Dendritic cell treated with granulocyte-macrophage colony-stimulating factor and Interleukin-4, amounts not matched to agents 40 ng/mL and 50 ng/mL, for 4 days (primary cell): ENCODE measurements around the gene E2F1.
A peak's percentile ranks its signal among the peaks of the same experiment; 100 is the strongest.

Source experiments
- H3K27ac Mint-ChIP-seq: one replicate; pipeline ENCODE4 v1.8.0; 2022; ENCODE audit warnings: mild to moderate bottlenecking, mixed read lengths
- H3K27me3 Mint-ChIP-seq: one replicate; pipeline ENCODE4 v1.8.0; 2022; ENCODE audit warnings: mild to moderate bottlenecking, mixed read lengths
- H3K36me3 Mint-ChIP-seq: one replicate; pipeline ENCODE4 v1.8.0; 2022; ENCODE audit warnings: low read depth, mixed read lengths
- H3K4me1 Mint-ChIP-seq: one replicate; pipeline ENCODE4 v1.8.0; 2022; ENCODE audit warnings: low read depth, mixed read lengths
- H3K4me3 Mint-ChIP-seq: one replicate; pipeline ENCODE4 v1.8.0; 2022; ENCODE audit warnings: mild to moderate bottlenecking, moderate library complexity, mixed read lengths
- H3K9me3 Mint-ChIP-seq: one replicate; pipeline ENCODE4 v1.8.0; 2022; ENCODE audit warnings: mixed read lengths
- intact Hi-C: fragments of 100-400 bp; cut with micrococcal nuclease; formaldehyde crosslinking; loops from one replicate; pipeline ENCODE4 v1.15.0; 2022

E2F1 gene

GRCh38 chr20:33687370-33687915 lies 1.3 kb upstream of the E2F1 start:
- Mint-ChIP-seq H3K36me3 (no peaks in the 10 kb centered on the region), H3K27ac (peak overlapping the region; percentile 79), H3K4me1 (peaks cover 31% of the 10 kb centered on the region), H3K27me3 (no peaks in the 10 kb centered on the region), H3K9me3 (no peaks in the 10 kb centered on the region), H3K4me3 (peak overlapping the region; percentile 75)
- intact Hi-C loops, result loop anchor here (2.0 to 5.0 kb wide), 2 partner anchors 33 to 45 kb away; partner anchors contain the start of genes PXMP4 and ZNF341

GRCh38 chr20:33686984-33687366 lies 790 bp upstream of the E2F1 start:
- Mint-ChIP-seq H3K9me3 (no peaks in the 10 kb centered on the region), H3K4me1 (peaks cover 31% of the 10 kb centered on the region), H3K4me3 (peak overlapping the region; percentile 75), H3K36me3 (no peaks in the 10 kb centered on the region), H3K27ac (peak overlapping the region; percentile 79), H3K27me3 (no peaks in the 10 kb centered on the region)
- intact Hi-C loops, result loop anchor here (2.0 to 5.0 kb wide), 2 partner anchors 34 to 45 kb away; partner anchors contain the start of genes PXMP4 and ZNF341

GRCh38 chr20:33685328-33686099 lies 671 bp downstream of the E2F1 start:
- no peaks in the 10 kb centered on the region for H3K27me3 Mint-ChIP-seq
- intact Hi-C loops, result loop anchor here (2.0 to 5.0 kb wide), 2 partner anchors 35 to 47 kb away; partner anchors contain the start of genes PXMP4 and ZNF341
- H3K9me3 Mint-ChIP-seq, result no peaks in the 10 kb centered on the region
- peak overlapping the region; percentile 70 for H3K4me3 Mint-ChIP-seq
- H3K27ac Mint-ChIP-seq, result peak overlapping the region; percentile 19
- H3K4me1 Mint-ChIP-seq, result peaks cover 31% of the 10 kb centered on the region
- H3K36me3 Mint-ChIP-seq, result no peaks in the 10 kb centered on the region

GRCh38 chr20:33684533-33685327 lies 1.5 kb downstream of the E2F1 start:
- peaks cover 26% of the 10 kb centered on the region for H3K4me1 Mint-ChIP-seq
- H3K36me3 Mint-ChIP-seq, result no peaks in the 10 kb centered on the region
- H3K27ac Mint-ChIP-seq, result peak overlapping the region; percentile 19

GRCh38 chr20:33681728-33682353 lies 4.3 kb downstream of the E2F1 start:
- Mint-ChIP-seq H3K4me1 (peaks cover 18% of the 10 kb centered on the region), H3K4me3 (no peak overlapping the region), H3K36me3 (no peaks in the 10 kb centered on the region), H3K9me3 (no peaks in the 10 kb centered on the region), H3K27ac (no peak overlapping the region), H3K27me3 (no peaks in the 10 kb centered on the region)
- intact Hi-C loops, result no loop called here

More at GRCh38 chr20:33684533-33685327, 1.5 kb downstream of the E2F1 start:
- H3K4me3 Mint-ChIP-seq, result peak overlapping the region; percentile 70
- no peaks in the 10 kb centered on the region for H3K9me3 Mint-ChIP-seq
- no peaks in the 10 kb centered on the region for H3K27me3 Mint-ChIP-seq
- intact Hi-C loops, result loop anchor here (5.0 kb wide), 1 partner anchor 48 kb away; the partner anchor contains the start of gene ZNF341

- intact Hi-C loops, result no loop called here
- peaks cover 13% of the 10 kb centered on the region for H3K4me1 Mint-ChIP-seq
Measured at GRCh38 chr20:33681288-33681687, 4.9 kb downstream of the E2F1 start.

GRCh38 chr20:33680686-33681085 lies 5.5 kb downstream of the E2F1 start:
- Mint-ChIP-seq H3K9me3 (no peaks in the 10 kb centered on the region), H3K27ac (no peak overlapping the region), H3K27me3 (no peaks in the 10 kb centered on the region), H3K4me3 (no peak overlapping the region), H3K36me3 (no peaks in the 10 kb centered on the region), H3K4me1 (peaks cover 13% of the 10 kb centered on the region)
- intact Hi-C loops, result no loop called here

More at GRCh38 chr20:33681288-33681687, 4.9 kb downstream of the E2F1 start:
- H3K36me3 Mint-ChIP-seq, result no peaks in the 10 kb centered on the region
- H3K9me3 Mint-ChIP-seq, result no peaks in the 10 kb centered on the region
- H3K4me3 Mint-ChIP-seq, result no peak overlapping the region
- no peaks in the 10 kb centered on the region for H3K27me3 Mint-ChIP-seq
- H3K27ac Mint-ChIP-seq, result no peak overlapping the region

GRCh38 chr20:33679758-33680485 lies 6.3 kb downstream of the E2F1 start:
- intact Hi-C loops, result no loop called here
- peaks cover 10% of the 10 kb centered on the region for H3K4me1 Mint-ChIP-seq
- peaks cover 3% of the 10 kb centered on the region for H3K27me3 Mint-ChIP-seq
- no peaks in the 10 kb centered on the region for H3K36me3 Mint-ChIP-seq
- H3K9me3 Mint-ChIP-seq, result no peaks in the 10 kb centered on the region
- no peak overlapping the region for H3K27ac Mint-ChIP-seq
- no peak overlapping the region for H3K4me3 Mint-ChIP-seq

GRCh38 chr20:33677991-33678702 lies 8.0 kb downstream of the E2F1 start:
- no peak overlapping the region for H3K4me3 Mint-ChIP-seq
- intact Hi-C loops, result no loop called here
- peaks cover 18% of the 10 kb centered on the region for H3K4me1 Mint-ChIP-seq
- H3K36me3 Mint-ChIP-seq, result peaks cover 7% of the 10 kb centered on the region
- H3K9me3 Mint-ChIP-seq, result no peaks in the 10 kb centered on the region
- peaks cover 5% of the 10 kb centered on the region for H3K27me3 Mint-ChIP-seq
- H3K27ac Mint-ChIP-seq, result no peak overlapping the region

- peaks cover 12% of the 10 kb centered on the region for H3K36me3 Mint-ChIP-seq
- H3K27me3 Mint-ChIP-seq, result peaks cover 5% of the 10 kb centered on the region
- intact Hi-C loops, result no loop called here
- H3K27ac Mint-ChIP-seq, result no peak overlapping the region
- no peaks in the 10 kb centered on the region for H3K9me3 Mint-ChIP-seq
- peaks cover 30% of the 10 kb centered on the region for H3K4me1 Mint-ChIP-seq
- H3K4me3 Mint-ChIP-seq, result no peak overlapping the region
Measured at GRCh38 chr20:33676652-33677645, 9.2 kb downstream of the E2F1 start.

- intact Hi-C loops, result no loop called here
- Mint-ChIP-seq H3K27me3 (peaks cover 5% of the 10 kb centered on the region), H3K36me3 (peaks cover 20% of the 10 kb centered on the region), H3K4me3 (no peak overlapping the region), H3K4me1 (peaks cover 32% of the 10 kb centered on the region), H3K27ac (no peak overlapping the region), H3K9me3 (no peaks in the 10 kb centered on the region)
Measured at GRCh38 chr20:33676121-33676520, 10.1 kb downstream of the E2F1 start.
